ENCODE results near the gene OR6K2. TPM values are rescaled to one million over a fixed set of nuclear protein-coding genes. Genes with fewer than 3 reads are reported as not detected.

The OR6K2 gene
- total RNA-seq, 1 experiment from 2014 or later, result not detected

DNA sequence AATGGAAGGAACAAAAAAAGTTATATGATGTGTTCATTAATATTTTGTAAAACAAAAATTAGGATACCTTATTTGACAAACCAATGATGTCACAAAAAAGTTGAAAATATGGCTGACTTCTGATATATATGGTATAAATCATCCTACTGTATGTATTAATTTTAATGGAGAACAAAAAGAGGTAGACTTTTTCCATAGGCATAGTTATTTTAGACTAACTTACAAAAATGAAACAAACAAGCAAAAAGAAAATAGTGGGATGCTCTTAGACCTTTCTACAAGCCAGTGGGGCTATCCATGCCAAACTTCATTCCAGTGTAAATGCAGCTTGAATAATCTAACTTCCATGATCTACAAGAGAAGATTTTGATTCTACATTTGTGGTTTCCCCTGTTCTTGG lies 13.4 kb downstream of the OR6K2 start:
- in situ Hi-C loops (cut with HindIII; ENCODE audit: low sequenced_read_pairs), result no loop called here
- DNase-seq (ENCODE audit: low spot score), result no peak

DNA sequence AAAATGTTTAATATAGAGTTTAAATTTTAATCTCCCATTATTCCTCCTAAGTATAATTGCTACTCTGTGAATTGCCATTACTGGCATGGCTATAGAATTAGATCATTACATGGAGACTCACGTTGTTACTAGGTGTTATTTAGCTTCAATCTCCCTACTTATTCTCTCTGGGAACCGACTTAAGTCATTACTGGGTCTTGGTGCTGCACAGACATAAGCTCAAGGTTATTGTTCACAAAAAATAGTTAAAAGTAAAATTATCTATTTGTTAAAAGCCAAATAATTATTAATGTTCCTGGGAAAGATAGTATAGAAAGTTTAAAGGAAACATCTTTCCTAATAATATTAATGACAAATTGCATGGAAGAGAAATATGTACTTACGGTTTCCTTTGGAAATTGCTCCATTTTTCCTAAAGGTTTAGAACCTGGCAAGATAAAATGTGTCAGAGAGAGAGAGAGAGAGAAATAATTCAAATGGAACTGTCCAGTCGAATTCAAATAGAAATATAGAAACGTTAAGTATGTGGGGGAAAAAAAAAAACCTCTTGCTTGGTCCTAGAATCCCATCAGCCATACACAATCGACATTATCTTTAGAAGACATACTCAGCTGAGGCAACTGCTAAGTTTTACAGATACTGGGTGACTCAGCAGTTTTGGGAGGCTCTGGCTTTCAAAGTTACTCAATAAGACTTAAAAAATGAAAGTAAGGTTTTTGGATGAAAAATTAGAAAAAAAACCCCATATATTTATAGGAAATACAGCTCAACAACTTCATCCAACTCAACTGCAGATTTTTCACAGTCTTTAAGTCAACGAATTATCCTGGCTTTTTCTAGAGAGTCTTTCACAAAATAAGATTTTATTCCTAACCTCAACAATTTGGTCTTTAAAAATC lies 14.1 kb downstream of the OR6K2 start, which contains the start of gene SPTA1:
Gene SPTA1, minus strand, starts transcription at position 605 of the 899 bp plus-strand sequence. Its CDS starts 198 bp downstream, at position 407.
- in situ Hi-C loops (cut with HindIII; ENCODE audit: low sequenced_read_pairs), result no loop called here
- no peak for DNase-seq (ENCODE audit: low spot score)

DNA sequence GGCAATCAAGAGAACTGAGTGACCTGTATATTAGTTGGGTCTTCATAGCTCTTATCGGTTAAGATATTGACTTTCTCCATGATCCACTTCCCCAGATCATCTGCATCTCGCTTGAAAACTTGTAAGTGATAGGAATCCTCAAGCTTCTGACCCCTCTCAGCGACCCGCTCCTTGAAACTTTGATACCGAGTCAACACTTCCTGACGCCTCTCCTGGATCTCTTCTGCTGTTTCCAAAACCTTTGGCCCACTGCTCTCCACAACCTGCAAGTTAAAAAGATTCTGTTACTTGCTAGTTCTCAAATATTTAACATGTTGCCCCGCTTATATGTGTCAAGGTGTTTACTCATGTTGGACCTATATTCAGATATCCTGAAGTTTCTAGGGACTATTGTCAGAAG lies 15.4 kb downstream of the OR6K2 start:
- in situ Hi-C loops (cut with HindIII; ENCODE audit: low sequenced_read_pairs), result no loop called here
- no peak for DNase-seq (ENCODE audit: low spot score)

DNA sequence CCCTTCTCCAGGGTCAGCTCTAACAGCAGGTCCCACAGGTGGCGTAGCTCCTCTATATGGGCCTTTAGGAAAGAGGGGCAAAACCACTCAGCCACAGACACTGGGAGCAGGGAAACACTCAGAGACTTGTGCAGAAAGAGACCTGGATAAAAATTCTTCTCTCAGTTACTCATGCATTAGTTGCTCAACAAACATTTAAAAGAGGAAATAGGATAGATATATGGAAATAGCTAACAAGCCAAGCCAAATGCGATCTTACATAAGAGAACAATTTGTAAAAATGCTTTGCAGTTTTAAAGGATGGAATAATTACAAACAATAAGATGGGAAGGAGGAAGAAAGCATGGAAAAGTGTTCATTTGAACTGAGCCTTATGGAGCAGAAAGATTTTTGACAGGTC lies 18.8 kb downstream of the OR6K2 start:
- DNase-seq (ENCODE audit: low spot score), result no peak
- in situ Hi-C loops (cut with HindIII; ENCODE audit: low sequenced_read_pairs), result no loop called here

DNA sequence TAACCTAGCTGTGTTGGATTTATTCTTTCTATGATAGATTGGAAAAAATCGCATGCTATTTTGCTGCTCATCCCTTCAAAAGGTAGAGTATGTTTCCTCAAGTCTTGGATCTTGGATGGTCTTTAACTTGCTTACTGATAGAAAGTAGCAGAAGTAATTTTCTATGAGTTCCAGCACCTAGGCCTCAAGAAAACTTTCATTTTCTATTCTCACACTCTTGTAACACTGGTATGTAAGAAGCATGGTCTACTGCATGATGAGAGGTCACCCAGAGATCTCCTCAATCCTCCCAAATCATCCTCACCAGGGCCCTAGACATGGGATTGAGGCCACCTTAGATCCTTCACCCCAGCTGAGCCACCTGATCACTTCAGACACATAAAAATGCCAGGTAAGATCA lies 21.2 kb downstream of the OR6K2 start:
- no peak for DNase-seq (ENCODE audit: low spot score)
- in situ Hi-C loops (cut with HindIII; ENCODE audit: low sequenced_read_pairs), result no loop called here

DNA sequence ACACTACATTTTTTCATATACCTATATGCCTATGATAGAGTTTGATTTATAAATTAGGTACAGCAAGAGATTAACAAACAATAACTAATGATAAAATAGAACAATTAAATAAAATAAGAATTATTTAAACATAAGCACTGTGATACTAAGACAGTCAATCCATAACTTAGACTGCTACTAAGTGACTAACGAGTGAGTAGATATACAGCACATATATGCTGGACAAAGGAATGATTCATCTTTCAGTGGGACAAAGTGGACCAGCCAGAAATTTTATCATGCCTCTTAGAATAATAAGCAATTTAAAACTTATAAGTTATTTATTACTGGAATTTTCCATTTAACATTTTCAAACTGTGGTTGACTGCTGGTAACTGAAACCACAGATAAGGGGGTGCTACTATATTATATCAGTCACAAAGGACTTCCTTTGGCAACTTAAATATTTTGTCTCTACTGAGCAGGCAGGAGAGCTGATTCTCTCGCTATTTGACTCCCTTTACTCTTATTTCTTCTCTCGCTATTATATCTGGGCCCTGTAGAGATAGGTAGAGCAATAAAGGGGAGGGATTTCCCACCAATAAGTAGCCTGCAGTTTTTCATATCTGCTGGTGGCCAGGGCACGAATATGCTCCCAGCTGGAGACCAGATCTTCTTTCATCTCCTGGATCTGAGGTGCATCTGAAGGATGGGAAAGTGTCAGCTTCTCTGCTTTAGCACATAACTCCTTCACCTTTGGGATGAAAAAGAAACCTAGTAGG lies 24.7 kb downstream of the OR6K2 start:
- DNase-seq (ENCODE audit: low spot score), result no peak
- in situ Hi-C loops (cut with HindIII; ENCODE audit: low sequenced_read_pairs), result no loop called here

DNA sequence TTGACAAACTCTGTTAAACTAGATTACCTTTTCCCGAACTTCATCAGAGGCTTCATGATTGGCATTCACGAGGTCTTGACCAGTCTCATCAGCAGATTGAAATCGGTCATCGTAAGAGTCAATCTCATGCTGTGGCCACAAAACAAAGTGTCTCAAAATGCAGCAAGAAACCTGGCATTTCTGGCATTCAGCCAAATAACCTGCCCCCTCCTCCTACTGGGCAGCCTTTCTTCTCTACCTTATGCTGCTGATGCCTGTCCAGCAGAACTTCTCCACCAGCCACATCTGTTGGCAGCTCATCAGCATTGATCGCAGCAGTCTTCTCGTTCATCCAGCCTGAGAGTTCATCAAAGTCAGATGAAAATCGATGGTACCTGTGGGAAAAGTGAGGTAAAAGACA lies 26.1 kb downstream of the OR6K2 start:
- no peak for DNase-seq (ENCODE audit: low spot score)
- in situ Hi-C loops (cut with HindIII; ENCODE audit: low sequenced_read_pairs), result no loop called here

DNA sequence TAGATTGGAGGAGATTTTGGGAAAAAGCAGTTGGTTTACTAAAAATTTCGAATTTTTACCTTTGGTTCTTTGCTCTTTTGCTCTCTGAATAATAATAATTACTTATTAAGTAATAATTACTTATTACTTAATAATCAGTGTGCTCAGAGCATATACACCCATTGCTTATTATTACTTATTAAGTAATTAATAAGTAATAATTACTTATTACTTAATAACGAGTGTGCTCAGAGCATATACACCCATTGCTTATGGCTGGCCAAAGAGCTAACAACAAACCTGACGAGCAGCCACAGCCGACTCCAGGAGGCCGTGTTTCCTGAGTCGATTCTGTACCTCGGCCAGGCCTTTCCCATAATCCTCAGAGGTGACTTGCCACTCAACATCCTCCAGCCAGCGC lies 34.4 kb downstream of the OR6K2 start:
- in situ Hi-C loops (cut with HindIII; ENCODE audit: low sequenced_read_pairs), result no loop called here
- DNase-seq (ENCODE audit: low spot score), result no peak

DNA sequence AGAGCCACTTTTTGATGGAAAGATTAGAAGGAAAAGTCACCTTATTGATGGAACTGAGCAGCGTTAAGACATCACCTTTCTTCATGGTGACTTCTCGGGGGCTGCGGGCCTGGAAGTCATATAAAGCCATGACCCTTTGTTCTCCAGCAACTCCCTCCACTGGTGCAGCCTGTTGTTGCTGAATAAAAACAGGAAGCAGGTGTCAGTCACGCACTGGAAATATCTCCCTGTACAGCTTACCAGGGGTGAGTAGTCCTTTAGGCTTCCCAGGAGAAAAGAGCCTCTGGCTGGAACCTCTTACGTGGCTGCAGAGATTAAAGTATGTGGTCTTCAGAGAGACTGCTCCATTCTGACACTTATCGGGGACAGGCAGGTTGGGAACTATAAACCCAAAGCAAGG lies 45.9 kb downstream of the OR6K2 start:
- in situ Hi-C loops (cut with HindIII; ENCODE audit: low sequenced_read_pairs), result no loop called here
- no peak for DNase-seq (ENCODE audit: low spot score)

DNA sequence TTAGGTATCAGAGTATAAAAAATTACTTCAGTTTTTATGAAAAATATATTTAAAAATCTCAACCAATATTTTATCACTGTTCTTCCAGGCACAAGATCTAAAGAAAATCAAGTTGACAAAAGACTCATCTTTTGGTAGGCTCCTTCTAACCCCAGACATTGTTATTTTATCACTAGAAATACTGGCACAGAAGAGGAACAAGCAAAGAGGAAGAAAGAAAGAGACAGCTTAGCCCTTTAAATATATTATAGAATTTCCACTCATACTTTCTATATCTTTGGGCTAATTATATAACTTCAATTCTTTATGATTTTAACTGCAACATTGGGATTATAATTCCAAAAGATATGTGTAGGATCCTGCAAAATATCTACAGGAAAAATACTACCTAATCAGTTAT lies 46.4 kb downstream of the OR6K2 start:
- in situ Hi-C loops (cut with HindIII; ENCODE audit: low sequenced_read_pairs), result no loop called here
- DNase-seq (ENCODE audit: low spot score), result no peak

DNA sequence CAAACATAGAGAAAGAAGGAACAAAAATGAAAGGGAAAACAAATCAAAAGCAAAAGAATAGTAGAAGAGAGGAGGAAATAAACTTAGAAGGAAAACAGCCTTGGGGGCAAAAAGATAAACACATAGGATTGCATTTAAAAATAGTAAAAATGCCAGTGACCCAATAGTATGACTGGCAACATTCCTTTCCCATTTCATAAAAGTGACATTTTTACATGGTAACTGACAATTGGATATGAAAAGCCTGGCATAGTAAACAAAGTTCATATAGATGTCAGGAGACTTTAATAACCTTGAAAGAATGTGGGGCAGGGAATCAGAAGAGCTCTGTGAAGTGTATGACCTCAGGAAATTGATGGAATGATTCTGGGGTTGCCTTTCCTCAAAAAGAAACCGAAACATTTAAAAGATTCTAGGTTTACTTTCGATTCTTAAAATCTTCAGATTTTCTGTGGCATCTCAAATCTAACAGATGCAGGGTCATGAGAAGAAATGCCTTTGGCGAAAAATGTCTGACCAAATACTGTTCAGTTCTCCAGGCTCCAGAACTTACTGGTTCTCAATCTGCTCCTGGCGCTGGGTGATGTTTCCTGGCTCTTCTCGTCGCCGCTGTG lies 47.6 kb downstream of the OR6K2 start:
- in situ Hi-C loops (cut with HindIII; ENCODE audit: low sequenced_read_pairs), result no loop called here
- DNase-seq (ENCODE audit: low spot score), result no peak

Other genes with a start within 250 kb of the OR6K2 start
- not detected in 2 replicates for gene OR10K1, start 238.8 kb downstream of the OR6K2 start, total RNA-seq (2014; rRNA removed; shearing (Covaris generic))
- gene OR10R2, start 228.4 kb downstream of the OR6K2 start, total RNA-seq (2014; rRNA removed; shearing (Covaris generic)), result not detected in 2 replicates
- not detected in 2 replicates for gene OR6Y1, start 146.2 kb downstream of the OR6K2 start, total RNA-seq (2014; rRNA removed; shearing (Covaris generic))
- gene OR6P1, start 130.1 kb downstream of the OR6K2 start, total RNA-seq (2014; rRNA removed; shearing (Covaris generic)), result not detected in 2 replicates
- gene OR10X1, start 120.8 kb downstream of the OR6K2 start, total RNA-seq (2014; rRNA removed; shearing (Covaris generic)), result not detected in 2 replicates
- not detected in 2 replicates for gene OR10Z1, start 95.4 kb downstream of the OR6K2 start, total RNA-seq (2014; rRNA removed; shearing (Covaris generic))
- gene SPTA1, start 13.9 kb downstream of the OR6K2 start, total RNA-seq (2014; rRNA removed; shearing (Covaris generic)), result not detected in 2 replicates
- gene OR6K3, start 20.1 kb upstream of the OR6K2 start, total RNA-seq (2014; rRNA removed; shearing (Covaris generic)), result not detected in 2 replicates
- gene OR6K6, start 54.1 kb upstream of the OR6K2 start, total RNA-seq (2014; rRNA removed; shearing (Covaris generic)), result not detected in 2 replicates
- gene OR6N1, start 71.5 kb upstream of the OR6K2 start, total RNA-seq (2014; rRNA removed; shearing (Covaris generic)), result not detected in 2 replicates
- not detected in 2 replicates for gene OR6N2, start 80.6 kb upstream of the OR6K2 start, total RNA-seq (2014; rRNA removed; shearing (Covaris generic))
- not detected in 2 replicates for gene MNDA, start 130.7 kb upstream of the OR6K2 start, total RNA-seq (2014; rRNA removed; shearing (Covaris generic))
- not detected in 2 replicates for gene PYHIN1, start 230.9 kb upstream of the OR6K2 start, total RNA-seq (2014; rRNA removed; shearing (Covaris generic))